K562 (cell line): ENCODE results near the gene FBXO46. TPM values are rescaled to one million over a fixed set of nuclear protein-coding genes. Genes with fewer than 3 reads are reported as not detected.

Source experiments
- ATAC-seq: fragments of 200-7000 bp; cut with Tn5 transposase; 3 replicates; pipeline ENCODE4 v1.9.1; 2020; ENCODE audit warnings: moderate library complexity
- BruUV-seq: library from RNA; stranded (reverse); fragments of 400-500 nt; replicated peaks from 2 replicates; lab custom pipeline; 2021; lab: Mats Ljungman, UMichigan
- CTCF ChIA-PET: fragments of 300-600 bp; formaldehyde crosslinking; extraction: SDS; loops from one replicate; lab custom pipeline; 2021; ENCODE audit warnings: low intra/inter-chr PET ratio; lab: Yijun Ruan, JAX
- POLR2A ChIA-PET: fragments of 300-600, 350-650 bp; sonication (Branson Sonifier 250); formaldehyde crosslinking; extraction: SDS; loops from one replicate; lab custom pipeline; 2021; ENCODE audit warnings: antibody characterized with exemption, inconsistent platforms; lab: Yijun Ruan, JAX
- DNase-seq, 4 experiments: peaks; one replicate each; pipeline versions ENCODE4 v3.0.0 to v3.0.0-alpha.2; 2011 to 2018; ENCODE audit warnings: low spot score in 3 of 4, mixed read lengths in 3 of 4; ENCODE audit errors: extremely low read depth in 1 of 4
- FAIRE-seq: peaks from 2 replicates; lab custom pipeline; 2011; peaks lifted over from hg19 to GRCh38; lab: Jason Lieb, UNC
- H2AFZ ChIP-seq: 2 replicates; pipeline ENCODE4 v1.6.0; 2011; ENCODE audit warnings: low read depth, low read length, control low read depth, inconsistent platforms
- H3K27ac ChIP-seq: fragments of 200-600 bp; 3 replicates; pipeline ENCODE4 v1.8.0; 2011; ENCODE audit warnings: low read depth, mild to moderate bottlenecking, control low read depth, inconsistent platforms, low read length, moderate library complexity, mixed read lengths; ENCODE audit errors: extremely low read depth
- H3K27me3 ChIP-seq, 2 experiments: fragments of 300-600 bp in 1 of 2; 2 replicates in 1 of 2; 3 replicates in 1 of 2; pipeline versions ENCODE4 v1.6.0 to v1.8.0; 2011; ENCODE audit warnings: inconsistent platforms in 2 of 2, low read length in 2 of 2, mild to moderate bottlenecking in 1 of 2, mixed read lengths in 1 of 2, moderate library complexity in 1 of 2; ENCODE audit not compliant: control insufficient read depth in 2 of 2, insufficient read depth in 2 of 2
- H3K36me3 ChIP-seq: fragments of 300-600 bp; 3 replicates; pipeline ENCODE4 v1.8.0; 2011; ENCODE audit warnings: mild to moderate bottlenecking, low read length, inconsistent platforms; ENCODE audit not compliant: control insufficient read depth, insufficient read depth
- H3K4me1 ChIP-seq, 2 experiments: fragments of 200-600 bp in 1 of 2; replicated peaks in 1 of 2; 2 replicates in 1 of 2; 3 replicates in 1 of 2; pipeline versions ENCODE4 v1.5.1 to v1.8.0; 2011; ENCODE audit warnings: inconsistent platforms in 2 of 2, low read length in 2 of 2, mild to moderate bottlenecking in 1 of 2, mixed read lengths in 1 of 2, moderate library complexity in 1 of 2; ENCODE audit not compliant: control insufficient read depth in 2 of 2, insufficient read depth in 2 of 2
- H3K4me2 ChIP-seq: 2 replicates; pipeline ENCODE4 v1.6.1; 2011; ENCODE audit warnings: low read length, control low read depth, inconsistent platforms, mixed read lengths; ENCODE audit not compliant: insufficient read depth
- H3K4me3 ChIP-seq: fragments of 200-600 bp; sonication (generic), shearing (Covaris generic); 2 replicates; pipeline ENCODE4 v1.5.1; 2016; ENCODE audit warnings: control low read depth, inconsistent platforms
- H3K79me2 ChIP-seq: fragments of 200-600 bp; 3 replicates; pipeline ENCODE4 v1.8.0; 2011; ENCODE audit warnings: low read length, inconsistent platforms; ENCODE audit not compliant: control insufficient read depth, insufficient read depth
- H3K9ac ChIP-seq, 2 experiments: 2 replicates each; pipeline versions ENCODE4 v1.6.0 to v1.6.1; 2011; ENCODE audit warnings: low read depth in 2 of 2, low read length in 2 of 2, control low read depth in 1 of 2, inconsistent platforms in 1 of 2, mild to moderate bottlenecking in 1 of 2, mixed read lengths in 1 of 2; ENCODE audit not compliant: insufficient read depth in 1 of 2
- H3K9me1 ChIP-seq: one replicate; pipeline ENCODE4 v1.6.0; 2011; ENCODE audit warnings: inconsistent platforms, mild to moderate bottlenecking, low read length, moderate library complexity; ENCODE audit not compliant: control insufficient read depth, insufficient read depth
- H3K9me3 ChIP-seq: replicated peaks from 2 replicates; pipeline ENCODE4 v1.5.1; 2011; ENCODE audit warnings: low read depth, low read length, inconsistent platforms; ENCODE audit not compliant: control insufficient read depth, insufficient read depth
- H4K20me1 ChIP-seq: replicated peaks from 2 replicates; pipeline ENCODE4 v1.6.1; 2011; ENCODE audit warnings: low read length, inconsistent platforms, mixed read lengths; ENCODE audit not compliant: control insufficient read depth, insufficient read depth
- BRF2 ChIP-seq: IDR thresholded peaks from 3 replicates; pipeline ENCODE4 v1.6.1; 2011; ENCODE audit warnings: borderline replicate concordance, mild to moderate bottlenecking; ENCODE audit not compliant: insufficient read length, insufficient read depth
- CHCHD3 ChIP-seq: fragments of 250-450 bp; sonication (Bioruptor Pico); IDR thresholded peaks from 2 replicates; pipeline ENCODE4 v2.1.2; 2022; ENCODE audit warnings: mild to moderate bottlenecking
- E2F6 ChIP-seq, 2 experiments: IDR thresholded peaks; 2 replicates each; pipeline ENCODE4 v1.6.1; 2011; ENCODE audit warnings: borderline replicate concordance in 1 of 2, control low read depth in 1 of 2, low read depth in 1 of 2, low read length in 1 of 2, mild to moderate bottlenecking in 1 of 2, mixed read lengths in 1 of 2, moderate library complexity in 1 of 2; ENCODE audit not compliant: insufficient read depth in 1 of 2, insufficient read length in 1 of 2, poor library complexity in 1 of 2, severe bottlenecking in 1 of 2; ENCODE audit errors: extremely low read depth in 1 of 2
- EHMT2 ChIP-seq: fragments of 450-650 bp; IDR thresholded peaks from 2 replicates; pipeline ENCODE4 v1.6.1; 2018; ENCODE audit warnings: antibody characterized with exemption
- KLF13 ChIP-seq: fragments of 450-650 bp; IDR thresholded peaks from 2 replicates; pipeline ENCODE4 v1.6.1; 2016; ENCODE audit warnings: missing genetic modification characterization, low read depth, mild to moderate bottlenecking, missing compliant biosample characterization, moderate library complexity, borderline replicate concordance
- MLLT1 ChIP-seq, 2 experiments: fragments of 450-650 bp; IDR thresholded peaks; 2 replicates each; pipeline ENCODE4 v1.6.1; 2016
- MTA1 ChIP-seq: fragments of 450-650 bp; IDR thresholded peaks from 2 replicates; pipeline ENCODE4 v1.6.1; 2017; ENCODE audit warnings: borderline replicate concordance
- NFE2 ChIP-seq: IDR thresholded peaks from 2 replicates; pipeline ENCODE4 v1.6.1; 2014; ENCODE audit warnings: antibody characterized with exemption, low read depth
- NONO ChIP-seq, 2 experiments: fragments of 200-400 bp in 1 of 2; fragments of 450-650 bp in 1 of 2; formaldehyde crosslinking in 1 of 2; IDR thresholded peaks; 2 replicates each; pipeline ENCODE4 v1.6.1; 2017; ENCODE audit warnings: low read depth in 2 of 2, mild to moderate bottlenecking in 2 of 2, moderate library complexity in 2 of 2, low read length in 1 of 2
- PHF8 ChIP-seq: fragments of 200-600 bp; sonication (generic); IDR thresholded peaks from 2 replicates; pipeline ENCODE4 v1.6.1; 2012; ENCODE audit warnings: mixed run types, mild to moderate bottlenecking, inconsistent platforms, low read length, moderate library complexity, borderline replicate concordance
- PPARD ChIP-seq: fragments of 250-450 bp; sonication (Bioruptor Pico); IDR thresholded peaks from 2 replicates; pipeline ENCODE4 v1.8.0; 2022; ENCODE audit warnings: inconsistent platforms, mild to moderate bottlenecking, moderate library complexity
- RCOR1 ChIP-seq, 2 experiments: IDR thresholded peaks; 2 replicates each; pipeline ENCODE4 v1.6.1; 2012; ENCODE audit warnings: low read depth in 2 of 2, low read length in 2 of 2, borderline replicate concordance in 1 of 2, improper control_type of control experiment in 1 of 2
- SMAD1 ChIP-seq: fragments of 150-350 bp; IDR thresholded peaks from 2 replicates; pipeline ENCODE4 v1.6.1; 2014; ENCODE audit warnings: low read length, low read depth; ENCODE audit not compliant: partially characterized antibody
- TSHZ1 ChIP-seq: fragments of 250-450 bp; sonication (Bioruptor Pico); IDR thresholded peaks from 2 replicates; pipeline ENCODE4 v1.4.0; 2020; ENCODE audit warnings: mild to moderate bottlenecking, moderate library complexity
- ZNF507 ChIP-seq: conservative IDR thresholded peaks from 2 replicates; pipeline ENCODE4 v1.6.1; 2017; ENCODE audit warnings: missing genetic modification characterization, missing compliant biosample characterization
- WGBS: fragments of 100-300 bp; shearing (Covaris generic); methylation state at CpG from one replicate; pipeline ENCODE4 v1.1.6; 2016; ENCODE audit warnings: low coverage, mixed read lengths; ENCODE audit not compliant: insufficient coverage; ENCODE audit errors: missing lambda C conversion rate; 5-methylcytosine and 5-hydroxymethylcytosine counted together
- in situ Hi-C: fragments of 300-500 bp; cut with MboI; formaldehyde crosslinking; loops from 4 replicates; pipeline ENCODE4 v1.15.0; 2018; ENCODE audit warnings: inconsistent platforms, mixed read lengths
- intact Hi-C: fragments of 100-400 bp; cut with micrococcal nuclease; formaldehyde crosslinking; loops from 2 replicates; pipeline ENCODE4 v1.14.2; 2022
- polyA plus RNA-seq, 8 experiments: library from polyadenylated mRNA; depleted of rRNA in 4 of 8; stranded (reverse) in 5 of 8; unstranded in 3 of 8; fragments of >200 nt; fragmentation: Nextera tagmentation in 2 of 8; fragmentation: Illumina TruSeq in 1 of 8; extraction: Ambion mirVana in 2 of 8; extraction: Trizol in 1 of 8; gene quantifications; 2 replicates each; pipeline versions ENCODE4 v1.2.1 to v1.2.3, GENCODE V29; 2011 to 2014; ENCODE audit warnings: inconsistent platforms in 1 of 8, missing spikeins in 1 of 8
- total RNA-seq, 7 experiments: library from RNA; depleted of rRNA in 6 of 7; stranded (reverse); fragments of >200 nt in 6 of 7; fragmentation: Illumina TruSeq in 2 of 7; extraction: Trizol in 2 of 7; gene quantifications; 2 replicates each; pipeline versions ENCODE4 v1.2.1 to v1.2.3, GENCODE V29; 2011 to 2021; ENCODE audit warnings: low replicate concordance in 1 of 7

The FBXO46 gene
- total and polyA plus RNA-seq, 9 of the 15 experiments (the other 6 are each of a cell fraction or from before 2014, with no cell fraction given) = 1.5 to 36.1 (median 7.3) TPM

- Histone ChIP-seq H3K9me1 (no peaks in the 10 kb centered on the region), H3K9ac (no peak overlapping the region), H3K9me3 (no peaks in the 10 kb centered on the region), H3K27ac (no peak overlapping the region), H3K79me2 (no peaks in the 10 kb centered on the region), H3K27me3 (no peaks in the 10 kb centered on the region), H3K4me3 (no peak overlapping the region), H4K20me1 (no peaks in the 10 kb centered on the region), H3K4me2 (no peak overlapping the region), H3K4me1 (peaks cover 0 to 3% of the 10 kb centered on the region in 2 experiments; a peak in 3 of 5 replicates), H2AFZ (no peak overlapping the region), H3K36me3 (no peaks in the 10 kb centered on the region)
- no peak for FAIRE-seq
- 73% methylated on average over 5 of the region's 6 CpGs for WGBS
- POLR2A ChIA-PET = interaction anchor here (0.6 to 1.9 kb wide), 3 partner anchors 23 to 152 kb away, joined by 3 to 4 read pairs (median 3); partner anchors contain the start of gene SIX5
- ATAC-seq = no peak
- CTCF ChIA-PET = no interaction called here
- in situ Hi-C loops (no loop called here), intact Hi-C loops (no loop called here)
- no TSS peak for BruUV-seq
- DNase-seq = no peak
- no peak for TF ChIP-seq KLF13 (tag)
- no peak for TF ChIP-seq MLLT1 (IDR thresholded peaks at IDR 0.05)
- TF ChIP-seq SMAD1 = no peak
- no peak for TF ChIP-seq ZNF507 (tag)
- TF ChIP-seq E2F6 (IDR thresholded peaks at IDR 0.05; ENCODE audit: borderline replicate concordance in 1 of 2, extremely low read depth in 1 of 2, insufficient read depth in 1 of 2, insufficient read length in 1 of 2, low read depth in 1 of 2, low read length in 1 of 2, poor library complexity in 1 of 2, severe bottlenecking in 1 of 2) = no peak
- no peak for TF ChIP-seq BRF2
- TF ChIP-seq PPARD (CRISPR knock-in tag) = no peak
- TF ChIP-seq EHMT2 = no peak
- no peak for TF ChIP-seq PHF8
- TF ChIP-seq RCOR1 (IDR thresholded peaks at IDR 0.05; ENCODE audit: borderline replicate concordance in 1 of 2, low read depth in 2 of 2, low read length in 2 of 2) = no peak
- no peak for TF ChIP-seq NONO (IDR thresholded peaks at IDR 0.05; ENCODE audit: low read depth in 2 of 2, low read length in 1 of 2)
- no peak for TF ChIP-seq CHCHD3 (CRISPR knock-in tag)
- TF ChIP-seq MTA1 = no peak
- no peak for TF ChIP-seq NFE2
- TF ChIP-seq TSHZ1 = no peak
These were observed 14.9 kb upstream of the FBXO46 start for GRCh38 chr19:45745606-45746005.
